ENCODE data around the gene OPHN1. TPM values are rescaled to one million over a fixed set of nuclear protein-coding genes. Genes with fewer than 3 reads are reported as not detected.
A peak's percentile ranks its signal among the peaks of the same experiment; 100 is the strongest.

OPHN1 gene
- total and polyA plus RNA-seq, 2 of the 13 experiments (the other 11 are each of a cell fraction or from before 2014, with no cell fraction given) = 1.6 to 1.7 TPM

- TF ChIP-seq, protein P1, sequence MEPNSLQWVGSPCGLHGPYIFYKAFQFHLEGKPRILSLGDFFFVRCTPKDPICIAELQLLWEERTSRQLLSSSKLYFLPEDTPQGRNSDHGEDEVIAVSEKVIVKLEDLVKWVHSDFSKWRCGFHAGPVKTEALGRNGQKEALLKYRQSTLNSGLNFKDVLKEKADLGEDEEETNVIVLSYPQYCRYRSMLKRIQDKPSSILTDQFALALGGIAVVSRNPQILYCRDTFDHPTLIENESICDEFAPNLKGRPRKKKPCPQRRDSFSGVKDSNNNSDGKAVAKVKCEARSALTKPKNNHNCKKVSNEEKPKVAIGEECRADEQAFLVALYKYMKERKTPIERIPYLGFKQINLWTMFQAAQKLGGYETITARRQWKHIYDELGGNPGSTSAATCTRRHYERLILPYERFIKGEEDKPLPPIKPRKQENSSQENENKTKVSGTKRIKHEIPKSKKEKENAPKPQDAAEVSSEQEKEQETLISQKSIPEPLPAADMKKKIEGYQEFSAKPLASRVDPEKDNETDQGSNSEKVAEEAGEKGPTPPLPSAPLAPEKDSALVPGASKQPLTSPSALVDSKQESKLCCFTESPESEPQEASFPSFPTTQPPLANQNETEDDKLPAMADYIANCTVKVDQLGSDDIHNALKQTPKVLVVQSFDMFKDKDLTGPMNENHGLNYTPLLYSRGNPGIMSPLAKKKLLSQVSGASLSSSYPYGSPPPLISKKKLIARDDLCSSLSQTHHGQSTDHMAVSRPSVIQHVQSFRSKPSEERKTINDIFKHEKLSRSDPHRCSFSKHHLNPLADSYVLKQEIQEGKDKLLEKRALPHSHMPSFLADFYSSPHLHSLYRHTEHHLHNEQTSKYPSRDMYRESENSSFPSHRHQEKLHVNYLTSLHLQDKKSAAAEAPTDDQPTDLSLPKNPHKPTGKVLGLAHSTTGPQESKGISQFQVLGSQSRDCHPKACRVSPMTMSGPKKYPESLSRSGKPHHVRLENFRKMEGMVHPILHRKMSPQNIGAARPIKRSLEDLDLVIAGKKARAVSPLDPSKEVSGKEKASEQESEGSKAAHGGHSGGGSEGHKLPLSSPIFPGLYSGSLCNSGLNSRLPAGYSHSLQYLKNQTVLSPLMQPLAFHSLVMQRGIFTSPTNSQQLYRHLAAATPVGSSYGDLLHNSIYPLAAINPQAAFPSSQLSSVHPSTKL (CRISPR knock-in tag; IDR thresholded peaks at IDR 0.05) = peak; percentile 18; the same call in 1 of the 2 replicates
These were observed 168.5 kb downstream of the OPHN1 start (continued) for GRCh38 chrX:68264793-68265192.

GRCh38 chrX:68261060-68261672 is 172.1 kb downstream of the OPHN1 start:
- no peaks in the 10 kb centered on the region for H3K9me3 ChIP-seq (ENCODE audit: low read length)
- H3K9ac ChIP-seq (ENCODE audit: insufficient read depth, low read depth, low read length) = no peak overlapping the region
- H2AFZ ChIP-seq (ENCODE audit: low read length) = no peak overlapping the region
- H3K27me3 ChIP-seq (ENCODE audit: control insufficient read depth in 1 of 2, insufficient read depth in 2 of 2, low read length in 2 of 2) = no peaks in the 10 kb centered on the region
- CTCF ChIA-PET (ENCODE audit: low intra/inter-chr PET ratio, low total read pairs) = no interaction called here
- BruUV-seq (replicated peaks) = no TSS peak
- DNase-seq (ENCODE audit: low spot score) (no peak), FAIRE-seq (no peak), ATAC-seq (no peak)
- no peaks in the 10 kb centered on the region for H4K20me1 ChIP-seq (ENCODE audit: insufficient read depth, low read length)
- WGBS (ENCODE audit: low lambda C conversion rate) = 94% methylated on average over 4 of the region's 4 CpGs
- POLR2A ChIA-PET = no interaction called here
- in situ Hi-C loops (cut with HindIII; ENCODE audit: extremely low pct_ligation_motif_present, low pct_unique_long_range_greater_than_20kb) = no loop called here
- H3K4me3 ChIP-seq (replicated peaks in 1 of 3; ENCODE audit: insufficient read depth in 1 of 3, low read depth in 2 of 3, low read length in 3 of 3) = no peak overlapping the region
- H3K4me2 ChIP-seq (ENCODE audit: low read depth, low read length) = no peak overlapping the region
- no peak overlapping the region for H3K27ac ChIP-seq (ENCODE audit: extremely low read length, insufficient read depth, low read length)
- H3K36me3 ChIP-seq (replicated peaks in 1 of 2; ENCODE audit: control insufficient read depth in 1 of 2, insufficient read depth in 2 of 2, low read length in 2 of 2) = no peaks in the 10 kb centered on the region
- H3K79me2 ChIP-seq (ENCODE audit: insufficient read depth, low read length) = no peaks in the 10 kb centered on the region
- TF ChIP-seq TMF1 (CRISPR knock-in tag; IDR thresholded peaks at IDR 0.05; ENCODE audit: low read depth) (no peak), ZMAT3 (CRISPR knock-in tag; conservative IDR thresholded peaks at IDR 0.05) (no peak)
- no peaks in the 10 kb centered on the region for H3K4me1 ChIP-seq (ENCODE audit: insufficient read depth, low read length)
- intact Hi-C loops (cut with micrococcal nuclease; ENCODE audit: unreplicated experiment) = no loop called here

Measured in HepG2 (cell line).